Kidney (tissue), 14 donors: ENCODE data around the gene CLPX. TPM values are rescaled to one million over a fixed set of nuclear protein-coding genes. Genes with fewer than 3 reads are reported as not detected.

Source experiments
- DNase-seq, 5 donors: peaks; one replicate each; pipeline ENCODE4 v3.0.0-alpha.2; 2013 to 2020
- FAIRE-seq: peaks from 2 replicates; lab custom pipeline; 2012; peaks lifted over from hg19 to GRCh38; lab: Jason Lieb, UNC
- H3K27ac ChIP-seq, 2 donors: one replicate each; pipeline ENCODE4 v1.7.0; 2013; ENCODE audit warnings: low read depth in 2 of 2, low read length in 2 of 2, inconsistent platforms in 1 of 2
- H3K27me3 ChIP-seq: one replicate; pipeline ENCODE4 v1.7.1; 2013; ENCODE audit warnings: low read length, inconsistent platforms; ENCODE audit not compliant: control insufficient read depth, insufficient read depth
- H3K36me3 ChIP-seq, 3 donors: one replicate each; pipeline versions ENCODE4 v1.7.0 to v1.7.1; 2013; ENCODE audit warnings: low read length in 3 of 3, control low read depth in 1 of 3, inconsistent platforms in 1 of 3; ENCODE audit not compliant: insufficient read depth in 3 of 3, control insufficient read depth in 2 of 3
- H3K4me1 ChIP-seq, 3 donors: one replicate each; pipeline versions ENCODE4 v1.7.0 to v1.7.1; 2013; ENCODE audit warnings: low read length in 3 of 3, inconsistent platforms in 1 of 3, low read depth in 1 of 3; ENCODE audit not compliant: control insufficient read depth in 2 of 3, insufficient read depth in 2 of 3
- H3K4me3 ChIP-seq, 3 donors: one replicate each; pipeline versions ENCODE4 v1.7.0 to v1.8.1; 2013; ENCODE audit warnings: low read length in 3 of 3, control low read depth in 1 of 3, inconsistent platforms in 1 of 3
- H3K9ac ChIP-seq, 3 donors: one replicate each; pipeline versions ENCODE4 v1.7.0 to v1.7.1; 2013; ENCODE audit warnings: low read length in 3 of 3, control low read depth in 1 of 3, inconsistent platforms in 1 of 3
- H3K9me3 ChIP-seq, 3 donors: one replicate each; pipeline versions ENCODE4 v1.7.0 to v1.7.1; 2013; ENCODE audit warnings: low read length in 3 of 3, control low read depth in 1 of 3, inconsistent platforms in 1 of 3; ENCODE audit not compliant: control insufficient read depth in 2 of 3, insufficient read depth in 1 of 3
- CTCF ChIP-seq: IDR thresholded peaks from 3 replicates; pipeline ENCODE4 v1.5.1; 2012; ENCODE audit warnings: mild to moderate bottlenecking, moderate library complexity, borderline replicate concordance; ENCODE audit not compliant: insufficient read depth; ENCODE audit errors: extremely low read depth
- intact Hi-C: fragments of 100-400 bp; cut with DNase I; formaldehyde crosslinking; loops from one replicate; pipeline ENCODE4 v1.11.1; 2022
- polyA plus RNA-seq: library from polyadenylated mRNA; stranded (reverse); fragments of 350-450 nt; fragmentation: Illumina TruSeq; extraction: RNeasy Lipid Tissue Mini Kit (QIAGEN cat#74804); gene quantifications from one replicate; pipeline ENCODE4 v1.2.3, GENCODE V29; 2014; ENCODE audit warnings: low read depth, low replicate concordance; ENCODE audit not compliant: insufficient read depth
- total RNA-seq: library from RNA; stranded (reverse); fragmentation: NEBNext Ultra II Directional; extraction: Animal tissue kit (Norgen Biotek cat#: 25700); gene quantifications from one replicate; pipeline ENCODE4 v1.2.1, GENCODE V29; 2021
- donor health status: control.
- donor health status: control.
- donor health status: control.
- donor health status: control.
- donor health status: control.
- donor health status: DM: yes; HTN: yes; CAD: no.
- donor health status: Normal renal cell carcinoma (clear cell type).

Gene CLPX
- total and polyA plus RNA-seq, 2 donors from 2014 or later: 18.4 to 48.2 TPM

DNA sequence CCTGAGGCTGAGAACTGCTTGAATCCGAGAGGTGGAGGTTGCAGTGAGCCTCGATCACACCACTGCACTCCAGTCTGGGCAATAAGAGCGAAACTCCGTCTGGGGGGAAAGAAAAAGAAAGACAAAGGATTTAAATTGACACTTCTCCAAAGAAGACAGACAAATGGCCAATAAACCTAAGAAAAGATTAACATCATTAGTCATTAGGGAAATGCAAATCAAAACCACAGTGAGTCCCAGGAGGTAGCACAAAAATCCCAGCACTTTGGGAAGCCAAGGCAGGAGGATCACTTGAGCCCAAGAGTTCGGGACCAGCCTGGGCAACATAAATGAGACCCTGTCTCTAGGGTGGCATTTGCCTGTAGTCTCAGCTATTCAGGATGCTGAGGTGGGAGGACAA, 12.6 kb downstream of the CLPX start:
- Histone ChIP-seq H3K36me3 (peaks cover 4 to 25% (median 9%) of the 10 kb centered on the region in 3 donors), H3K27me3 (no peaks in the 10 kb centered on the region), H3K4me1 (peaks cover 0 to 6% (median 0%) of the 10 kb centered on the region in 3 donors), H3K4me3 (no peak overlapping the region), H3K27ac (no peak overlapping the region), H3K9me3 (no peaks in the 10 kb centered on the region), H3K9ac (no peak overlapping the region)
- DNase-seq (no peak), FAIRE-seq (no peak)
- no peak for TF ChIP-seq CTCF
- intact Hi-C loops: no loop called here

- Histone ChIP-seq H3K27ac (no peak overlapping the region), H3K9ac (no peak overlapping the region), H3K36me3 (peaks cover 2 to 18% (median 4%) of the 10 kb centered on the region in 3 donors), H3K4me1 (peaks cover 0 to 6% (median 0%) of the 10 kb centered on the region in 3 donors), H3K27me3 (no peaks in the 10 kb centered on the region), H3K9me3 (no peaks in the 10 kb centered on the region), H3K4me3 (no peak overlapping the region)
- intact Hi-C loops: no loop called here
- no peak for DNase-seq
- no peak for TF ChIP-seq CTCF
- no peak for FAIRE-seq
Measured at GRCh38 chr15:65171428-65171827, 13.7 kb downstream of the CLPX start.

DNA sequence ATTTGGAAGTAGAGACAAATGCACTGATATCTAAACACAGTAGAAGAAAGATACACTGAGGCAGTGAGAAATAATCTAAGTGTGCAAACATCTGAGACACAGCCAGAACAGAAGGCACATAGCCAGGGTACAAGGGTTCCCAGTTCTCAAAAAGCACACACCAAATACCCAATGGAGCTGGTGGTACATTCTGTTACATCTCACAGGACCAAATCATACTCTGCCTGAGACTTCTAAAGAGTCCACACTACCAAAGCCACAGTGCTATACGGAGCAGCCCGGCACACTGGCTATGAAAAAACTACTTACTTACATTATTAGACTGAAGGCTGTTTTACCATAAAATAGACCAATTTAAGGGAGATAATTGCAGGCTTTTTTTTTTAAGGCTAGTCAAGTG, 19.3 kb downstream of the CLPX start:
- intact Hi-C loops: no loop called here
- Histone ChIP-seq H3K9me3 (no peaks in the 10 kb centered on the region), H3K4me1 (peaks cover 0 to under 1% (median 0%) of the 10 kb centered on the region in 3 donors), H3K4me3 (no peak overlapping the region), H3K27ac (no peak overlapping the region), H3K36me3 (peaks cover 5 to 14% (median 7%) of the 10 kb centered on the region in 3 donors), H3K9ac (no peak overlapping the region), H3K27me3 (no peaks in the 10 kb centered on the region)
- TF ChIP-seq CTCF: no peak
- FAIRE-seq: no peak
- no peak for DNase-seq

DNA sequence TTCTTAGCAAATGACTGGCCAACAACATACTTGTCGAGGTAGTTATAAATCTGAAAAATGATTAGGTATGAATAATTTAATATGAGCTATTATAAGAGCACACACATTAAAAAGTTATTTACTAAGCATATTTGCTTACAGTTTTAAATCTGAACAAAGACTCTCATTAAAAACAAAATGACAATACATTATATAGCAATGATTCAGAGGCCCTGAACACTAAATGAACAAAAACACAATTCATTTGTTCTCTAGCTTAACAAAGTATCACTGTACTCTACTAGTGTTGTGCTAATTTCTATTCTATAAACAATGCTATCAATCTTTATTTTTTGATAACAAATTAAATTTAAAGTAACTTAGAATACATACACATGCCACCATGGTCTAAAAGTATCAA, 21.0 kb downstream of the CLPX start:
- no peak overlapping the region for H3K4me3 ChIP-seq
- DNase-seq (no peak), FAIRE-seq (no peak)
- H3K9ac ChIP-seq: no peak overlapping the region
- H3K36me3 ChIP-seq: peaks cover 5 to 11% (median 7%) of the 10 kb centered on the region in 3 donors
- no peak for TF ChIP-seq CTCF
- peaks cover 0 to 9% (median 0%) of the 10 kb centered on the region in 3 donors for H3K4me1 ChIP-seq
- intact Hi-C loops: no loop called here
- H3K9me3 ChIP-seq: no peaks in the 10 kb centered on the region
- H3K27ac ChIP-seq: no peak overlapping the region
- H3K27me3 ChIP-seq: no peaks in the 10 kb centered on the region
